B cell (primary cell): ENCODE results near the gene PLEKHO1.

Source experiments
- EZH2 ChIP-seq: IDR thresholded peaks from 2 replicates; pipeline ENCODE4 v1.6.1; 2012; ENCODE audit warnings: borderline replicate concordance, low read depth, mild to moderate bottlenecking, moderate library complexity, low read length; ENCODE audit not compliant: insufficient read depth, poor library complexity, severe bottlenecking
- TF ChIP-seq, protein P1 (sequence below): fragments of 200-600 bp; IDR thresholded peaks from one replicate; pipeline ENCODE4 v1.8.0; 2022; ENCODE audit warnings: antibody characterized with exemption, mild to moderate bottlenecking

DNA sequence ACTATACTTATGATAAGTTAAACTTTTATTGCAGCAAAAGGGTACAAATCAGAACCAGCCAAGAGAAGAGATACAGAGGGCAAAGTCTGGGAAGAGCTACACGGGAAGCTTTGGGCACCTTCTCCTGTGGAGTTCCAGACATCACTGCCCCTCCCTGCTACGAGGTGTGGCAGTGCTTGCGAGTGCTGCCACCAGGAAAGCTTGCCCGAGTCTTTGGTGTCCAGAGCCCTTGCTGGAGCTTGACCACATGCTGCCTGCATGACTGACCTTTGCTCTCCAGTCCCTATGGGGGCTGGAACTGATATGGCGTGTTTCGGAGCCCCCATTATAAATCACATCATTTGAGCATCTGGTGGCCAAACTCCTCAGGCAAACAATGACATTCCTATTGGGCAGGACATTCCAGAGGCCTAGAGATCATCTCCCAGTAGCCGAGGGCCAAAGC, 23.4 kb downstream of the PLEKHO1 start:
- TF ChIP-seq, protein P1, sequence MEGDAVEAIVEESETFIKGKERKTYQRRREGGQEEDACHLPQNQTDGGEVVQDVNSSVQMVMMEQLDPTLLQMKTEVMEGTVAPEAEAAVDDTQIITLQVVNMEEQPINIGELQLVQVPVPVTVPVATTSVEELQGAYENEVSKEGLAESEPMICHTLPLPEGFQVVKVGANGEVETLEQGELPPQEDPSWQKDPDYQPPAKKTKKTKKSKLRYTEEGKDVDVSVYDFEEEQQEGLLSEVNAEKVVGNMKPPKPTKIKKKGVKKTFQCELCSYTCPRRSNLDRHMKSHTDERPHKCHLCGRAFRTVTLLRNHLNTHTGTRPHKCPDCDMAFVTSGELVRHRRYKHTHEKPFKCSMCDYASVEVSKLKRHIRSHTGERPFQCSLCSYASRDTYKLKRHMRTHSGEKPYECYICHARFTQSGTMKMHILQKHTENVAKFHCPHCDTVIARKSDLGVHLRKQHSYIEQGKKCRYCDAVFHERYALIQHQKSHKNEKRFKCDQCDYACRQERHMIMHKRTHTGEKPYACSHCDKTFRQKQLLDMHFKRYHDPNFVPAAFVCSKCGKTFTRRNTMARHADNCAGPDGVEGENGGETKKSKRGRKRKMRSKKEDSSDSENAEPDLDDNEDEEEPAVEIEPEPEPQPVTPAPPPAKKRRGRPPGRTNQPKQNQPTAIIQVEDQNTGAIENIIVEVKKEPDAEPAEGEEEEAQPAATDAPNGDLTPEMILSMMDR = no peak
- TF ChIP-seq EZH2 = no peak
